Ureter (tissue), 1 donor: ENCODE results near the gene ARSK. TPM values are rescaled to one million over a fixed set of nuclear protein-coding genes. Genes with fewer than 3 reads are reported as not detected.

ENCODE experiments used
- DNase-seq: peaks from one replicate; pipeline ENCODE4 v3.0.0-alpha.2; 2020; ENCODE audit warnings: low spot score
- total RNA-seq: library from RNA; stranded (reverse); gene quantifications from one replicate; pipeline ENCODE4 v1.2.4, GENCODE V29; 2023
- donor health status: DM: yes; HTN: yes; CAD: no.

ARSK gene, protein sequence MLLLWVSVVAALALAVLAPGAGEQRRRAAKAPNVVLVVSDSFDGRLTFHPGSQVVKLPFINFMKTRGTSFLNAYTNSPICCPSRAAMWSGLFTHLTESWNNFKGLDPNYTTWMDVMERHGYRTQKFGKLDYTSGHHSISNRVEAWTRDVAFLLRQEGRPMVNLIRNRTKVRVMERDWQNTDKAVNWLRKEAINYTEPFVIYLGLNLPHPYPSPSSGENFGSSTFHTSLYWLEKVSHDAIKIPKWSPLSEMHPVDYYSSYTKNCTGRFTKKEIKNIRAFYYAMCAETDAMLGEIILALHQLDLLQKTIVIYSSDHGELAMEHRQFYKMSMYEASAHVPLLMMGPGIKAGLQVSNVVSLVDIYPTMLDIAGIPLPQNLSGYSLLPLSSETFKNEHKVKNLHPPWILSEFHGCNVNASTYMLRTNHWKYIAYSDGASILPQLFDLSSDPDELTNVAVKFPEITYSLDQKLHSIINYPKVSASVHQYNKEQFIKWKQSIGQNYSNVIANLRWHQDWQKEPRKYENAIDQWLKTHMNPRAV
- 5.2 TPM for total RNA-seq

DNA sequence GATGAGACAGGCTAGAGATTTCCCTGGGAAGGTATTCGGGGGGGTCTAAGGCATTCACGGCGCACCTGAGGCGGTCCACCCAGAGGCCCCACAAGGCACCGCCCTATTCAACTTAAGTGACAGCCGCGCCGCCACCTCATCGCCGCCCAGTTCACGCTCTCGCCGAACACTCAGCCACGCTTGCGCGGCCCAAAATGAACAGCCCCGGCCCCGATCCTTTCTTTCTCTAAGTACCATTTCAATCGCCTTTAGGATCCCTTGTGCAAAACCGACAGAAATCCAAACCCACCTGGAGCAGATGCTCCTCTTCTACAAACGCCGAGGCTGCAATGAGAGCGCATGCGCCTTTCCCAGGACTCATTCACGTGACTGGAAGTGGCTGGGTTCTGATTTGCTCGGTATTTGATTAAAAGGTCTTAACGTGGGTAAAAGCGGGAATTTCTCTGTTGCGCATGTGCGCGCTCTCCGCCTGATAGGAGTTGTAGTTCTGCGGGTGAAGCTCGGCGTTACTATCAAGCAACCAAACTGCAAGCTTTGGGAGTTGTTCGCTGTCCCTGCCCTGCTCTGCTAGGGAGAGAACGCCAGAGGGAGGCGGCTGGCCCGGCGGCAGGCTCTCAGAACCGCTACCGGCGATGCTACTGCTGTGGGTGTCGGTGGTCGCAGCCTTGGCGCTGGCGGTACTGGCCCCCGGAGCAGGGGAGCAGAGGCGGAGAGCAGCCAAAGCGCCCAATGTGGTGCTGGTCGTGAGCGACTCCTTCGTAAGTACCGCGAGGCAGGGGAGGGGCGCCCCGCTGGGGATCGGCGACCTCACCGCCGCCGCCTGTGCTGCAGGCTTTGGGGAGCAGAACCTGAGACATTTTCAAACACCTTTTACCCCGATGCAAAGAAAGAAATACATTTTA is at the start of gene ARSK, which contains the start of gene SKIC3:
TSS of gene ARSK (plus strand) at position 455 of the 902 bp plus-strand sequence. CDS start at position 633, 178 bp downstream.
TSS of gene SKIC3 (minus strand) at position 331 of the 902 bp plus-strand sequence. CDS start 7,827 bp downstream, outside the sequence.
- peak; percentile 96 for DNase-seq

DNA sequence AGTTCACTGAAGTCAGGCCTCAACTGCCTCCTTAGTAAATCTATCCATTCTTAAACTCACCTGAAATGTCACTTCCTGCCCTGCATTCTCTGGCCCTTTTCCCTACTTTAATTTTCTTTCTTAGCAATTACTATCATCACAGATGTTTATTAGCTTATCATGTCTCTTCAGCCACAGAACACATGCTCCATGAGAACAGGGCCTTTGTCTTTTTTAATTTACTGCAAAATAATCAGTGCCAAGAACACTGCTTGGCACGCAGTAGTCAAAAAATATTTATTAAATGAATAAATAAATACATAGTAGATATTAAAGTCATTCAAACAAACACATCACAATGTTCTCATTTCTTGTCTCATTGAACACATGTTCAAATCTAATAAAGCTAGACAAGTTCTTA is 46.4 kb upstream of the ARSK start:
- DNase-seq, result no peak

DNA sequence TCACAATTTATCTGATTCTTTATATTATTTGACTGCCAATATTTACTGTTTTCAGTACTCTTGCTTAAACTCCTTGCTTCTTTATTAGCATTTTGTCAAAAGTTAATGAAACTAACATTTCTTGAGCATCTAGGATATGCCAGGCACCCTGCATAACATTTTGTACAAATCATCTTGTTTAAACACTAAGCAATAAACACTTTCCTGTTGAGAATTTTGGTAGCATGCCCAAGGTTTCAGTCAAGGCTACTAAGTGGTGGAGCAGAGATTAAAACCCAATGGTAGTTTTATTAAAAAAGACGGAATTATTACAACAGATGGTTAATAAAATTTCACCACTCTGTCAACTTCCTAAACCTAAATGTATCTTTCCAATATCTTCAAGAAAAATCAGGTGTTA is 43.3 kb upstream of the ARSK start:
- no peak for DNase-seq

- no peak for DNase-seq
Measured at GRCh38 chr5:95518417-95518816, 36.5 kb upstream of the ARSK start.

GRCh38 chr5:95519151-95519550 is 35.8 kb upstream of the ARSK start:
- DNase-seq, result no peak

- no peak for DNase-seq
Measured at GRCh38 chr5:95519681-95520080, 35.2 kb upstream of the ARSK start.

DNA sequence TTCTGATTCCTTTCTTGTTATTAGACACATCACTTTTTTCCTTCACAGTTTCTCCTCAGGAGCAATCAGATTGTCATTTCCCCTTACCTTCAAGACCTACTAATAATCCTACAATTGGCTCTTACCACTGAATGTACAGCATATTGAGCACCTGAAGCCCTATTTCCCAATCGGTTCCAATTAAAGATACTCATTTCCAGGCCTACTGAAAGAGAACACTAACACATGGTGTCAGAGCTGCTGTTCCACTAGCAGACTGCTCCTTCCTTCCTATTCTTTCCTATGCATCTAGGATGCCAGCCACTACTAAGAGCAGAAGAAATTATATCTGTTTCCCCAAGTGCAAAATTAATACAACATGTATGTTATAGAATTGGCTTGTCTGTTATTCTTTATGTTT is 34.7 kb upstream of the ARSK start:
- DNase-seq, result no peak

- no peak for DNase-seq
Measured at GRCh38 chr5:95524423-95524822, 30.5 kb upstream of the ARSK start.

DNA sequence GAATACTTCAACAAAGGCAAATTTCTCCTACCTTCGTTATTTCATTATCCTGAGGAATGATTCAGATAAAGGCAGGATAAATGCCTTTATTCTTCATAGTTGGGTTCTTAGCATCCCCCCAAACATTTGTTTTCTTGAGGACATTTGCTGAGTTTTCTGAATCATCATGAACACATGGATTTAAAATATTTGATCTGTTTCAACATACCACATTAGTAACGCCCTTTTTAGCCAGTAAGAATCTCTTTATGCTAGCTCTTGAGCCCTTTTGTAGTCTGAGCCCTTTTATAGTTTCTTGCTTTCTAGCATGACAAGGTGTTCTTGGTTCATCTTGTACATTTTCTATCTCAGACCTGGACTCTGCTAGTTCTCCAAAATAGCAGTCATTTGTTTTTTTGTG is 28.0 kb upstream of the ARSK start:
- no peak for DNase-seq

DNA sequence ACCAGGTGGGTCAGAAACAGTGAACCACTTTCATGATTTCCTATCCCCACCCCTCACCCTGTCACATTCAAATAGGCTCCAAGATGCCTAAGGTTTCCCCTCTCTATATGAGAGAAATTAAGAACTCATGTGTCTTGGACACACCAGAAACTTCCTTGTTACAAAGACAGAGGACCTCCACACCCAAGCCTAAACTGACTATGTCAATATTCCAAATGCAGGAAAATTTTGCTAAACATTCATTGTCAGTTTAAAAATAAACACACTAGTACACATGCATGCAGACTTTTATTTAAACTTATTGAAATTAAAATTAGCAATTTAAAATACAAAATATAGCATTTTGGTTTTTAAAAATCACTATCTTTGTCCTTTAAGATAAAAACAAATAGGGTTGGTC is 26.3 kb upstream of the ARSK start:
- DNase-seq, result no peak

- no peak for DNase-seq
Measured at GRCh38 chr5:95530416-95530815, 24.5 kb upstream of the ARSK start.

- DNase-seq, result no peak
Measured at GRCh38 chr5:95531491-95531890, 23.4 kb upstream of the ARSK start.

GRCh38 chr5:95532415-95532814 is 22.5 kb upstream of the ARSK start:
- no peak for DNase-seq

- DNase-seq, result no peak
Measured at GRCh38 chr5:95533106-95533505, 21.8 kb upstream of the ARSK start.

GRCh38 chr5:95533761-95534160 is 21.1 kb upstream of the ARSK start:
- DNase-seq, result no peak

GRCh38 chr5:95537501-95537900 is 17.4 kb upstream of the ARSK start:
- DNase-seq, result no peak

GRCh38 chr5:95543017-95543705 is 11.7 kb upstream of the ARSK start:
- DNase-seq, result no peak

DNA sequence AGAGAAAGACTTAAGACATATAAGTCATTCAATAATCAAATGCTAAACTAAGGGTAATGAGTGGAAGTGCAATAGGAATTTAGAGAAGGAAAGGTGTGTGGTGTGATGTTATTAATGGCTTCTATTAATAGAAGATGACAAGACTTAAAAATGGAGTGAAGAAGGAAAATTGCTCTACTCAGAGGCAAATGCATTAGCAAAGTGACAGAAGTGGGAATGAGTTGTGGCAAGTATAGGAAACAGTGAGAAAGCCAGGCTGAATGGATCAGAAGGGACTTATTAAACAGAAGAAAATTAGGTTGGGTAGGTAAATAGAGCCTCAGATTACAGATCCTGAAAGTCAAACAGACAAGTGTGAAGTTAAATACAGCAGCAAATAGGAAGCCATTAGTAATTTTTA is 5.9 kb upstream of the ARSK start:
- no peak for DNase-seq

DNA sequence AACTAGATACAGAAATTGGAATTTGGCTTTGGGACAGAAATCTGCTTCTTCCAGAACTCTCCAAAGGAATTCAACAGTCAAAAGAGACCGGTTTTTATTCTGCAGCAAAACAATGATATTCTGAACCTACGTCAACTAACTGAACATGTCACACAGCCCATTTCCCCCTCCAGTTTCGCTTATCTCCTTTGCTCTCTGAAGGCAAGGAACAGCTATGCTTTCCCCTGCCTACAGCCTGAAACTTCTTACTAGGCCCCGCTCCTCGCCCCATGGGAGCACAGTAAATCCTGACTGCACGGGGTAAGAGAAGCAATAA is 612 bp upstream of the ARSK start:
- DNase-seq, result no peak

DNA sequence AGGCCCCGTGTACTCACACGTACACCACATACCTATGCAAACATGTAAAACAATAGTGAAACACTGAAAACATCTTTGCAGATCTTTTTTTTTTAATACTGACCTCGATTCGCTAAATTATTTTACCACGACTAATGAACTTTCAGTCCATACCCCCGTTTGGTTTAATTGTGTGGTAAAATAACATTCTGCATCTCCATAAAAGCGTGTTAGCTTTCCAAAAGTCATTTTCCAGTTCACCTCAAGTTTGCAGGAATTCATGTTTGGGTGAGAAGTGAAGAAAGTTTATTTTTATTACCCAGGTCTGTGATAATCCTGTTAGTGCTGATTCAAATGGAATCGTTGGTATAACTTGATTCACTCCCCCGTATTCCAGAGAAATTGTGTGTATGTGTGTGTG is 652 bp downstream of the ARSK start:
- no peak for DNase-seq

GRCh38 chr5:95557841-95558240 is 2.9 kb downstream of the ARSK start:
- DNase-seq, result no peak

DNA sequence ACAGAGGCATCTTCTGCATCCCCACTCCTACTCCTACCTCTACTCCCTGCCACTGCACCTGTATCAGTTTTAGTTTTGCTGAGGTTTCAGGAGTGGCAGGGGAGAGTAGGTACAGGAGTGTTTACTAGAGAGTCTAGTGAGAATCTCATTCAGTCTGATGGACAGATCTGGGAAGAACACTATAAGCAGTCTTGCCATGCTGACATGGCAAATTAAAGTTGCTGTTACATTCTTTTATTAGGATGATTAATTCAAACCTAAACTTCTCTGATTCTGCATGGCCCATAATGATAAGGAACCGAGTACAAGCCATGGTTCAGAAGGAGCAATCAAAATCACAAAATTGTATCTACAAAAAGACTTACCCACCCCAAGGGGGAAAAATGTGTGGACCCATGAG is 7.4 kb downstream of the ARSK start:
- no peak for DNase-seq
